TTC549 (cell line): ENCODE results near the gene CMIP.

ENCODE experiments used
- FAIRE-seq: peaks from 2 replicates; lab custom pipeline; 2012; peaks lifted over from hg19 to GRCh38; lab: Jason Lieb, UNC

The CMIP gene

DNA sequence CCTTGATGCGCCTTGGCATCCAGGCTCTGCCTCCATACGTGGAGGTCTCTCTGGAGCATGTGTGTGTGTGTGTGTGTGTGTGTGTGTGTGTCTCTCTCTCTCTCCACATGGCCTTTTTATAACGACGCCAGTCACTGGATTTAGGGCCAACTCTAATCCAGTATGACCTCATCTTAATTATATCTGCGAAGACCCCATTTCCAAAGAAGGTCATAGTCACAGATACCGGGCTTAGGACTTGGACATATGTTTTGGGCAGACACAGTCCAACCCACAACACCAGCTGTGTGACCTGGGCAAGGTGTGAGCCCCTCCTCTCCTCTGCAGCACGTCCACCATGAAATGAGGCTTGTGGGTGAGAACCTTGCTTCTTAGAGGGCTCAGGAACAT is 196.1 kb downstream of the CMIP start:
- FAIRE-seq, result no peak

DNA sequence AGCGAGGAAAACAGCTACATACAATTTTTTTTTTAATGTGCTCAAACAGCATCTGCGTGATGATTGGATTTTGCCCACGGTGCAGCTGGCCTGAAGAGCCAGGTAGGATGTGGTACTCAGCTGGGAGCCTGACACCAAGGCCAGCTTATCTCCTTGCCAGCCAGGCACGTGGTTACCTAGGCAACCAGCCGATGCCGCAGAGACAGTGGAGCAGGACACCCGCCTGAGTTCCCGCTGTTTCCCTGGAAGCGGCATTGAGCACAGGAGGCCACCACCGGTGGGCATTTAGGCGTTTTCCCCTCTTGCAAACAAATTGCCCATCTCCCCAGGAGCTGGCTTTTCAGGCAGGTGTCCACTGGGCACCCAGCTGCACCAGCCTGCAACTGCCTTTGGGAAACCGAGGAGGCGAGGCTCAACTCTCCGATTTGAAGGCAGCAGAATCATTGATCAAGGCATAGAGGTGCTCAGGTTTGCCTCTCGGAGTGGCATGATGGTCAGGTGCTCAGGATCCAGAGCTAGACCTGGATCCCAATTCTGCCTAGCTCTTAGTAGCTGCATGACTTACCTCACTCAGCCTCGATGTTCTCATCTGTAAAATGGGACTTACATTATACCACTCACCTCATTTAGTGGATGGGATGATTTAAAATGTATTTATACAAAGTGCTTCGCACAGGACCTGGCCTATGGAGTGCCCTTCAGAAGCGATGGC is 196.9 kb downstream of the CMIP start:
- no peak for FAIRE-seq

DNA sequence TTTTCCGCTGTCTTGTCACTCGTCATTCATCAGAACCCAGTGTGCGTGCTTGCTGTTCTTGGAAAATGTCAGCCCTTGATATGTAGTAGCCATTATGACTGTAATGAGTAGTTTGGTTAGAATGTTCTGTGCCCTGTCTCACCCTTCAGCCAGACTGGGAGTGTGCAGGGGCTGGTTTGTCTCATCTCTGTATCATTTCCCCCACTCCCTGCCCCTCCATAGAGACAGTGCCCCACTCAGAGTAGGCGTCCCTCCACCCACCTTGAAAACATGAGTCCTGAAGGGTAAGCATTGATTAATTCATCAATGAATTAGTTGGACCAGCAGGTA is 197.5 kb downstream of the CMIP start:
- no peak for FAIRE-seq

DNA sequence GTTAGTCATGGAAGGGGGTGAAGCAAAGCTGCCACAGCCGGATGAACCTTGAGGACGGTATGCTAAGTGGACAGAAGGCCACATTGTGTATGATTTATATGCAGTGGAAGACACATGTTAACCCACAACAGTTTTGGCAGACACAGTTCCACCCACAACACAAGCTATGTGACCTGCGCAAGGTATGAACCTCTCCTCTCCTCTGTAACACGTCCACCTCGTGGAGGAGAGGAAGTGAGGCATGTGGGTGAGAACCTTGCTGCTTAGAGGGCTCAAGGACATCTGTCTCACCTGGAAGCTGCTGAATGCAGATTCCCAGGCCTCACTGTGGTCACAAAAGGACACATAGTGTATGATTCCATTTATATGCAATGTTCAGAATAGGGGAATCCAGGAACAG is 198.3 kb downstream of the CMIP start:
- no peak for FAIRE-seq

DNA sequence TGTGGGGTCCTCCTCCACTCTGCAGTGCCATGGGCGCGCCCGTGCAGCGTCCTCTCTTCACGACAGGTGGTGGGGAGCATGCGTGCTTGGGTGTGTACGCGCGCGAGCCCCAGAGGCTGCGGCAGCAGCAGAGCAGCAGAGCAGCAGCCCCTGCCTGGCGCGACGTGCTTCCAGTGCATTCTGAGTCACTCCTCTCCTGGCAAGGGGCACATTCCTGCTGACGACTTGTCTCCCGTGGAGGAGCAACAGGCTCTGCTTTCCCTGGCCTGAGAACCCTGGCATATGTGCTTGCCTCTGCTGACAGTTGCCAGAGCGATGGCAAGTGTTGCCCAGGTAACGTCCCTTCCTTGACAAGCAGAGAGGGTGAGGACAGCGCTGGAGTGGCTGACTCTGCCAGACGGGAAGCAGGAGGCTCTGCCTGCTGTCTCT is 200.7 kb downstream of the CMIP start:
- FAIRE-seq, result no peak

DNA sequence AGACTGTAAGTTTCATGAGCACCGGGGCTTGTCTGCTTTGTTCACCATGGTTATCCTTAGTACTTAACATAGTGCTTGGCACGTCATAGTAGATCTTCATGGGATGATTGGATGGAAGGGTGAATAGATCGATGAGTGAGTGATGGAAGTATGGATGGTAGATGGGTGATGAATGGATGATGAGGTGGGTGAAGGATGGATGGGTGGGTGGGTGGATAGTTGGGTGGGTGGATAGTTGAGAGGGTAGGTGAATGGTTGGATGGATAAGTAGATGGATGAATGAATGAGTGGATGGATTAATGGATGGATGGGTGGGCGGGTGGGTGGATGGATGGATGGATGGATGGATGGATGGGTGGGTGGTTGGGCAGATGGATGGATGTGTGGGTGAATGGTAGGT is 201.3 kb downstream of the CMIP start:
- FAIRE-seq, result no peak

DNA sequence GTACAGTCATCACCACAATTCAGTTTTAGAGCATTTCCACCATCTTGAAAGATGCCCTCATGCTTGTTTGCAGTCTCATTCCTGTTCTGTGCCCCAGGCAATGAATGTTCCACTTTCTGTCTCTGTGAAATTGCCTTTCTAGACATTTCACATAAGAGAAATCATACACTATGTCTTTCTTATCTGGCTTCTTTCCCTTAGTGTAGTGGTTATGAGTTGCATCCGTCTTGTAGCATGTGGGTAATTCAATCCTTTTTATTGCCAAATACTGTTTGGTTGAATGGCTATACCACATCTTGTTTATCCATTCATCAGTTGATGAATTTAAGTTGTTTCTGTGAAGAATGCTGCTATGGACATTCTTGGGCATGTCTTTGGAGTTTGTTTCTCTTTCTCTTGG is 202.0 kb downstream of the CMIP start:
- FAIRE-seq, result no peak

DNA sequence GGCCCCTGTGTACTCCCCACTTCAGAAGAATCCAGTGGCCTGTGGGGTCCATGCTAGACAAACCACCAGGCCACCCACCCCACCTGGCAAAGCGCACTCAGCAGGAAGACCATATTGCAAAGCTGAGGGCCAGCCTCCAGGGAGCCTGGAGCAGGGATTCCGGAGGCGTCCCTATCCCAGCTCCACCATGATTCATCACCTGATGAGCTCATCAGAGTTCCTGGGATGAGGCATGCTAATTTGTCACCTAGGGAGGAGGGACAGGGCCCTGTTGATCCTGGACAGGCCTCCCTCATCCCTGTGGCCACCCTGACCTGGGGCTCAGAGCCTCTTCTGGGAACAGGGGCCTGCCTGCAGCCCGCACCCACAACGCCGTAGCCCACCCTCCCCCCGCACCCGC is 202.9 kb downstream of the CMIP start:
- FAIRE-seq, result no peak

DNA sequence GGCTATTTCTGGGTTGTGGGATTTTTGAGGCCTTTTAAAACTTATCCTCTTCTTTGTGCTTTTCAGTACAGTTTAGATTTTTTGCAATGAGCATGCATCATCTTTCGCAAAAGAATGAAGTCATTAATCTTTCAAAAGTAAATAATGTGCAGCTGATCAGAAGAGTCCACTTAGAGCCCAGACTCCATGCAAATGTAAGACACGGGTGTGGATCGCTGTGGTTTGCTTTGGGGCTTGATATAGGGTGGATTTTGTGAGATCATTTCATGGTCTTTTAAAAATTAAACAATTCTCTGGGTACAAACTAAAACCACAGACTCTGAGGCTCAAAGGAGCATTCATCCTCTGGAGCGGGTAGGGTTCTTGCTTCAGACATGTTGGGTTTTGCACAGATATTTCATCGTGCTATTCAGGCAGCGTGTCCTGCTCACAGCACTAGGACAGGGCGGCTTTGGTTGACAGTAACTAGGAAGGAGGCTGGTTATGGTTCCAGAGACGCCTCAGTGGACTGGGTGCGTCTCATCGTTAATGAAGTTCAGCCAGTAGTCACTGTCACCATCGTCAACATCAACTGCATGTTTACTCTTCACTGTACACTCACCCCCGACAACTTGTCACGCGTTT is 205.1 kb downstream of the CMIP start:
- no peak for FAIRE-seq

DNA sequence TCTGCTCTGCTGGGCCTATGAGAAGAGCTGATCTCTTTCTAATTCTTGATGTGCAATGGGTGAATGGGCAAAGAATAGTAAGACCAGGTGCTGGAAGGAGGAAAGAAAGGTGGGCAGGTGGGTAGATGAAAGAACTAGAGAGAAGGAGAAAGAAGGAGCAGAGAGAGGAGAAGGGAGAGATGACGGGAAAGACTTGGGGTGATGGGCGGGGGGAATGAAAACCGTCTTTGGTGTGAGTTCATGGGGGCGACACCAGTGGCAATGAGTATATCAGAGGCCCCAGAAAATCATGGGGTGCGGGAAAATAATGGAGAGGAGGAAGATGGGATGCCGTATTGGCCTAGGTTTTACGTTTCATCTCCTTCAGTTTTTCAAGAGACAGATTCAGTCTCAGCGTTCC is 205.7 kb downstream of the CMIP start:
- no peak for FAIRE-seq

DNA sequence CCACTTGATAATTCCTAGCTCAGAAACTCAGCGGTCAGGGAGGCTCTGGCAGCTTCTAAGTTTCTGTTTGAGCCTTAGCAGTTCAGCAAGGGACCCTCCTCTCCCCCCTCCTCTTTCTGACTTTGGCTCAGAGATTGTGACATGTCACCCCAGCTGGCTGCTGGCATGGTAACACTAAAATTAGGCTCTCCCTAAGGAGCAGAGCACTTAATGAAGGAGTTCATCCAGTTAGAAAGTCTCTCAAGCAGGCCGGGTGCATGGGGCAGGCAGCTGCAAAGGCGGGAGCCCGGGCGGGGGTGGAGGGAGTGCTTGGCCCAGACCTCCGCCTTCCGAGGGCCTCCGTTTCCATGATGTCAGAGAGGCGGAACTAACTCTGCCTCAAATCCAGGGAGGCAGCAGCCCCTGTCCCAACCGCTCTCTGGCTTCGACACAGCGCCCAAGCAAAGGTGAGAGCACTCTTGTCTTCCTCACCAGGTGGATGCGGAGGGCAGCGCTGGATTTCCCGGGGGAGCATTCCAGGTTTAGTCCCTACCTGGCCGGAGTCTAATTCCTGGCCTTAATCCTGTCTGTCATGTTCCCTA is 206.5 kb downstream of the CMIP start:
- FAIRE-seq, result no peak

DNA sequence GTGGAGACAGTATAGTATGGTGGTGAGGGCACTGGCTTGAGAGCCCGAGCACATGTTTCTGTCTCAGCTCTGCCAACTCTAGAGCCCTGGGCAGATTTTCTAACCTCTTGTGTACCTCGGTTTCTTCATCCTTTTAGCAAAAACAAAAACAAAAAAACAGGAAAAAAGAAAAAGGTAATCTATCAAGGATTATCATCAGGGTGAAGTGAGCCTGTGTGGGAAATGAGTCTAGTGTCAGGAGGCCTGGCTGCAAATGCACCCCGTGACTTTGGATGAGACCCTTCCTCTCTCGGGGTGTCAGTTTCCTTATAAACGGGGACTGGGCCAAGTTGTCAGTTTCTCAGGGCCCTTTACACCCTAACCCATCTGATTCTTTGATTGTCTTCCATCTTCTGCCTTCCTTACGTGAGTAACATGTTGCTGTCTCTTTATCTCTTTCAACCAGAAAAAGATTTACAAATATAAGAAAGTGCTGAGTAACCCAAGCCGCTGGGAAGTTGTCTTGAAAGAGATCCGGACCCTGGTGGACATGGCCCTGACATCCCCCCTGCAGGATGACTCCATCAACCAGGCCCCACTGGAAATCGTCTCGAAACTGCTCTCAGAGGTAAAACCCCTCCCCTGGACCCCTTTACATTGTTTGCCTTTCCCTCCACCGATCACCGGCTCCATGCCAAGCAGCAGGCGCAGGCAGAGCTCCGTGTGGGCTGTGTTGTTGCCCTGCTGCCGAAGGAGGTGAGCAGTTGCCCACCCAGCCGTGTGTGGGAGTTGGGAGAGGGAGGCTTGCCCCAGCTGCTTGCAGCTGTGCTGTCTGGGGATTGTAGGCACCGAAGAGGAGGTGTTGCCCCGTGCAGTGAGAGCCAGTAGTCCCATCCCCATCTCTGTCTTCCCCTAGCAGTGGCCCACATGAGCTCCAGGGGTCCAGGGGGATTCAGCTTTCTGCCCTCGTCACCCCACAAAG is 207.4 kb downstream of the CMIP start:
- FAIRE-seq, result no peak

DNA sequence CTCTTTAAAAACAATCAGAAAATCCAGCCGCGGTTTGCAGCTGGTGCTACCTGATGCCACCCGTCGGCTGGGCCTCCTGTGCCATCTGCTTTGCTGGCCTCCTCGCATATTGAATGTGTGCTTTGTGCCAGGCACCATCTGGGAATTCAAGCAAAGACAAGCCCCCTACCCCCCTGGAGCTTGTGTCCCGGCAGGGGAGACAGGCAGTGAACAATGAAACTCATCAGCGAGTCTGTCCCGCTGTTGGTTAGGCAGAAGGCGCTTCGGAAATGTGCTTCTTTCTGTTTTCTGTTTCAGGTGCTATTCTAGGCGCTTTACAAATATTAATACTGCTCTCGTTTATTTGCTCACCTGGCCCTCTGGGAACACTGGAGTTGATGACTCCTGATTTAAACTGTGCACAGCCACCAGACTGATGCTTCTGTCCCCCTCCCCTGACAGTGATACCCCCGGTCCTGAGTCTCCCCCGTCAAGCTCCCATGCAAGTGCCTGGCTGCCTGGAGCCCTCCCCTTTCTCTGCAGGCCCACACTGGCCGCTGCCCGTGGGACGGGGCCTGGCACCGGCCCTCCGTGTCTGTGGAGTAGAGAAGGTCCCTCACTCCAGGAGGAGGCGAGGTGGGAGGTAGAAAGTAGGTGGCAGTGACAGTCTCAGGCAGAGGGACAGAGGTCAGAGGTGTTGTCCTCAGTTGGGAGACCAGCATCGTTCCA is 208.3 kb downstream of the CMIP start:
- FAIRE-seq, result no peak

DNA sequence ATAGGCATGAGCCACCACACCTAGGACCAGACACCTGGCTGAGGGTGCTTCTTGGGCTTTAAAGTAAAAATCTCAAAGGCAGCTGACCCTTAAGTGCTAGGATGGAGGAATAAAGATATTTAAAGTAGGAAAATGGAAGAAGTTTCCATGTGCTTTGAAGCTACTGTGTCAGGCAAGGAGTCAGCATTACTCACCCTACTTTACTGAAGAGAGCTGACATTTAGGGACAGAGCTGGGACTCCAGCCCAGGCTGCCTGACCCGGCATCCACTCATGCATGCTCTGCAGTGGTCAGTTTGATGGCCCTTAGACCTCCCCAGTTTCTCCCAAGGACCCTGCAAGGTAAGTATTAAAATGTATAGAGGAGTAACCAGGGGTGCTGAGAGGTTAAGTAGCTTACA is 209.7 kb downstream of the CMIP start:
- FAIRE-seq, result no peak

DNA sequence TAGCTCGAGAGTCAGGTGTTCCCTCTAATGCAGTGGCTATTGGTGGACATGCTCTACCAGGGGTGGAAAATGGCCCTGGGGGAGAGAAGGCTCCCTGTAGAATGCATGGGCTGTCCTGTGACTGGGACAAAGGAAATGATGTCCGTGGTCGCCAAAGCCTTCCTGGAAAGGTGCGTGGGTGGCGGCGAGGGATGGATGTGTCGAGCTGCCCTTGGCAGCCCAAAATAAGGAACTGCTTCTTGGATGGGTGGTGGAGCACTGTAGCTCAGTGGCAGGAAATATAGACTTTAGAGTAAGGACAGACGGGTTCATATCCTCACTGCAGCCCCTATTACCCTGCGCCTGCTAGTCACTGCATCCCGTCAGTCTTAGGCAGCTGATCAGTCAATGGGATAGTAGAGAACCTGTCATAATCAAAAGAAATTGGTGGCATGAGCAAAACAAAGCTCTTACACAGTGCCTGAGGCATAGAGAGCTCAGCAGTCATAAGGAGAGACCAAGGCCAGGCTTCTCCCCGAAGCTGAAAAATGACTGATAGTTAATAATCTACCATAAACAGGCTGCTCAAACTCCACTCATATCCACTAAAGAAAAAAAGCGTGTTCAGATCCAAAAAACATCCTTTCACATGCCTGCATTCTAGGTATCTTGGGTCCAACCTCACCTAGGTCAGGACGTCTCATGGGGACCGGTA is 211.0 kb downstream of the CMIP start:
- FAIRE-seq, result no peak

DNA sequence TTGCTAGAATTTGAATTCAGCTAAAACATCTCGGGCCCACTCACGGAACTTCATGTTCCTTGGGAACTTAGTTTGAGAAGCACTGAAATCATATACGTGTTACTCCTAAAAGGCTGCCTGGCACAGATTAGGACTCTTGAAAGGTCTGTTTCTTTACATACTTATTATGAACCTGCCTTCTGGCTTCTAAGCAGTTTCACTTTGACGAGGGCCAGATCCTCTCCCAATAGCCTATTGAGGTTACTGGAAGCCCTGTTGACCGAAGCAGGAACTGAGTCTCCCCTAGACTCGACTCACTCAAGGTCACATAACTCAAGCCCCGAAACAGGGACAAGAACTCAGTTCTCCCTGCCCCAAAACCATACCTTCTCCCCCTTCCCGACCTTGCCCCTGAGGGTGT is 212.6 kb downstream of the CMIP start:
- FAIRE-seq, result no peak

DNA sequence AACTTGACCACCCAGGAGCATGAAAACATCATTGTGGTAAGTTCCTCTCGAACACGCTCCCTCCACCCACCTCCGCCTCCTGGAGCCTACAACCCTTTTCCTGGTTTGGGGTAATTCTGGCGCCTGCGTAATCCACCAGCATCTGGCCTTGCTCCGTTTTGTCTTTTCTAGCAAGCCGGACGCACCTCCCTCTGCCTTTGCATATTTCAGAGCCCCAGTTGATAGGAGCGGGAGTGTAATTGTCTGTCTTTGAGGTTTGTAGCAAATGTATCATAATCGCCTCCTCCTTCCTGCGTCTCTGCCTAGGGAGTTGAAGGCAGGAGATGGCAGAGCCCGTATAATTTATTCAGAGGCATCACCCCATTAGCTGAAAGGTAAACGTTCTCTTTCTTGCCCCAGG is 213.2 kb downstream of the CMIP start:
- no peak for FAIRE-seq

DNA sequence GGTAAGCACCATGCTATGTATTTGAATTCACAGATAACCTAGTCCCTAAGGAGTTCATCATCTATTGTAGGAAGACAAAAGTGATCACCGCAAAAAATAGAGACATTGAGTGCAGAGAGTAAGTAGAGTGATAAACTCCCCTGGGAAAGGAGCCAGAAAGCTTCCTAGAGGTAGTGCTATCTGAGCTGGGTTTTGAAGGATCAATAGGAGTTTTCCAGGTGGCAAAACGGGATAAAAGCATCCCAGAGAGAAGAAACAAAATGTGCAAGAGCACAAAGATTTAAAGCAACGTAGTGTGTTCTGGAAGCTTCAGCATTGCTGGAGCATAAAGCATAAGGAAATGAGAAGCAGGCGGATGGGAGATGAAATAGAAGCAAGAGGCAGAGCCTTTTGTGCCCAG is 213.8 kb downstream of the CMIP start:
- FAIRE-seq, result no peak

DNA sequence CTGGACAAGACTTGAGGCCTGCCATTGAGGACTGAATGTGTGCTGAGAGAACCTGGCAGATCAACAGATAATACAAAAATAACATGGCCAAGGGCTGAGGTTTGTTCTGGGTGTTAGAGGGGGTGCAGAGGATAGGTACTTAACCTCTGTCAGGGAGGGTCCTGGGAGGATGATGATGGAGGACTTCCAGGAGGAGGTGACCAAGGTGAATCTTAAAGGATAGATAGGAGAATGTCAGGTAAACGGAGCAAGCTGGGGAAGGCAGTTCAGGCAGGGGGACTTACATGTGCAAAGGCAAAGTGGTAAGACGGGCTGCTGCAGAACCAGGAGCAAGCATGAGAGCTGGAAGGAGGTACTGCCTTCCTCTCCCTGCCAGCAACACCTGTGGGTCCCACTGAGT is 214.6 kb downstream of the CMIP start:
- FAIRE-seq, result no peak

DNA sequence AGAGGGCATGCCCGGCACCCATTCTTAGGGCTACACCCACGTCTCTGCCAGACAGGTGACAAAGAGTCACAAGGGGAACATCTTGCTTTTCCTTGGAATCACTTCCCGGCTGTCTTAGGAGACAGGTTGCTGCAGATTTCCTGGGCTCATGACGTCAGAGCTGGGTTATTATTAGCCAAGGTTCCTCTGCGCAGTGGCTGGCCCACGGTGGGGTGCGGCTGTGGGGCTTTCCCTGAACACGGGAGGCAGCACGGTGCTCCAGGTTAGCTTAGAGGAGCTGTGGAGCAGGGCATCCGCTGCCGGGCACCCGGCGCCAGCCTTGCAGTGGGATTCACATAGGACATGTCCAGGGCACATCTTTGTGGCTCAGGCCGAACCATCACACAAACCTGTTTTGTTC is 216.5 kb downstream of the CMIP start:
- no peak for FAIRE-seq

DNA sequence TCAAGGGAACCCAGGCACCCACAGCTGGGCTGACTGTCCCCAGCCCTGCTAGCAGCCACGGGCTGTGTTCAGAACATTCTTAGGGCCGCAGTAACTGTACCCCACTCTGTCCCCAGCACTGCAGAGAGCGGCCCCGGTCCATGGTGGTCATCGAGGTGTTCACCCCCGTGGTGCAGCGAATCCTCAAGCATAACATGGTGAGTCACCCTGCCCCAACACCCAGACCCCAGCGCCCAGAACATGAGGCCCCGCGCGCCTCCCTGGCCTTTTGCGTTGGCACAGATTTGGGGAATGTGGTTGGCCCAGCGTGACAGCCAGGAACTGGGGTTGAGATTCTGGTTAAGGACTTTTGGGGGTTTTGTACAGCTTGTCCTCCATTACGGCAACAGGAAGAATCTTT is 219.5 kb downstream of the CMIP start:
- no peak for FAIRE-seq

DNA sequence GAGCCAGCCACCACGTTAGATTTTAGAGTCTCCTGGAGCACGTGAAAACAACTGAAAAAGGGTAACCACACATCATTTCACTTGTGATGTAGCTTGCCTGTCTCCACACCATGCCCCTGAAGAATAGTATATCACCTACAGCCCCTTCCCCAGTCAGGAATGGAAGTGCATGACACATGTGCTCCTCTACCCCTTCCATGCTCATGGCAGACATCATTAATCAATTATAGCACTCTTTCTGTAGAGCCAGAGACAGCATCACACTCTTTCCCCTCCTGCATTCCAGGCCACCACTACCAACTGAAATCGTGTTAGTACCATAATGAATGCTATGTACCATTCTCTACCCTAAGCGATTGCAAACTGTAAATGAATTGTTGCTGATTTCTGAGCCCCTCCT is 221.0 kb downstream of the CMIP start:
- no peak for FAIRE-seq
